ENCODE data around the gene OPRD1. TPM values are rescaled to one million over a fixed set of nuclear protein-coding genes. Genes with fewer than 3 reads are reported as not detected.

OPRD1 gene
- polyA plus RNA-seq, 1 of the 3 experiments (the other 2 are of a cell fraction): 0.07 TPM

DNA sequence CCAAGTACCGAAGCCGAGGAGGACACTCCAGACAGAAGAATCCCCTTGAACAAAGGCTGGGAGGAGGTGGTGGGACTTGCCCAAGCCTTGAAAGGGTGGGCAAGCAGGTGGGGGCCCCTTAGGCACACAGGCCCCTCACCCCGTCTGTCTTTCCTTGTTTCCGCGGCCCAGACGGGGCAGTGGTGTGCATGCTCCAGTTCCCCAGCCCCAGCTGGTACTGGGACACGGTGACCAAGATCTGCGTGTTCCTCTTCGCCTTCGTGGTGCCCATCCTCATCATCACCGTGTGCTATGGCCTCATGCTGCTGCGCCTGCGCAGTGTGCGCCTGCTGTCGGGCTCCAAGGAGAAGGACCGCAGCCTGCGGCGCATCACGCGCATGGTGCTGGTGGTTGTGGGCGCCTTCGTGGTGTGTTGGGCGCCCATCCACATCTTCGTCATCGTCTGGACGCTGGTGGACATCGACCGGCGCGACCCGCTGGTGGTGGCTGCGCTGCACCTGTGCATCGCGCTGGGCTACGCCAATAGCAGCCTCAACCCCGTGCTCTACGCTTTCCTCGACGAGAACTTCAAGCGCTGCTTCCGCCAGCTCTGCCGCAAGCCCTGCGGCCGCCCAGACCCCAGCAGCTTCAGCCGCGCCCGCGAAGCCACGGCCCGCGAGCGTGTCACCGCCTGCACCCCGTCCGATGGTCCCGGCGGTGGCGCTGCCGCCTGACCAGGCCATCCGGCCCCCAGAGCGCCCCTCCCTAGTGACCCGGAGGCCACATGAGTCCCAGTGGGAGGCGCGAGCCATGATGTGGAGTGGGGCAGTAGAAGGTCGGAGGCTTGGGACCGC is 50.8 kb downstream of the OPRD1 start:
- Histone ChIP-seq H2AFZ (ENCODE audit: low read depth) (no peak overlapping the region), H4K20me1 (ENCODE audit: insufficient read depth) (no peaks in the 10 kb centered on the region), H3F3A (replicated peaks; ENCODE audit: insufficient read depth) (no peaks in the 10 kb centered on the region), H3K27ac (ENCODE audit: low read depth in 2 of 2, low read length in 1 of 2) (no peak overlapping the region), H3K4me3 (ENCODE audit: low read depth in 2 of 2, low read length in 1 of 2) (no peak overlapping the region), H3K9me3 (no peaks in the 10 kb centered on the region), H3K27me3 (ENCODE audit: insufficient read depth) (no peaks in the 10 kb centered on the region), H3K4me1 (ENCODE audit: control insufficient read depth in 1 of 2, insufficient read depth in 2 of 2, low read depth in 1 of 2, low read length in 1 of 2) (peaks cover 3 to 4% of the 10 kb centered on the region in 2 experiments; a peak in 1 of 4 replicates), H3K9me2 (no peaks in the 10 kb centered on the region), H3K36me3 (replicated peaks in 1 of 2; ENCODE audit: control insufficient read depth in 1 of 2, insufficient read depth in 2 of 2, low read length in 1 of 2) (no peaks in the 10 kb centered on the region), H3K79me2 (ENCODE audit: insufficient read depth) (no peaks in the 10 kb centered on the region), H3K9ac (no peak overlapping the region), H3K4me2 (no peak overlapping the region)
- ChIA-PET CTCF (interaction anchor here (0.7 to 9.3 kb wide), 5 partner anchors 14 to 78 kb away, joined by 3 to 84 read pairs (median 6); no protein-coding TSS in a partner anchor), POLR2A (no interaction called here)
- TF ChIP-seq CHD2 (IDR thresholded peaks at IDR 0.05; ENCODE audit: low read length, partially characterized antibody) (no peak), EZH2phosphoT487 (IDR thresholded peaks at IDR 0.05; ENCODE audit: borderline replicate concordance, low read depth) (no peak), NFIC (IDR thresholded peaks at IDR 0.05; ENCODE audit: borderline replicate concordance) (no peak), TEAD4 (IDR thresholded peaks at IDR 0.05; ENCODE audit: borderline replicate concordance, insufficient read depth) (no peak), TCF12 (IDR thresholded peaks at IDR 0.05) (no peak), FOXJ3 (CRISPR knock-in tag; IDR thresholded peaks at IDR 0.05) (no peak), TAF1 (IDR thresholded peaks at IDR 0.05; ENCODE audit: borderline replicate concordance, low read depth, low read length) (no peak), CTCF (IDR thresholded peaks at IDR 0.05) (no peak)
- TF ChIP-seq, protein P1, sequence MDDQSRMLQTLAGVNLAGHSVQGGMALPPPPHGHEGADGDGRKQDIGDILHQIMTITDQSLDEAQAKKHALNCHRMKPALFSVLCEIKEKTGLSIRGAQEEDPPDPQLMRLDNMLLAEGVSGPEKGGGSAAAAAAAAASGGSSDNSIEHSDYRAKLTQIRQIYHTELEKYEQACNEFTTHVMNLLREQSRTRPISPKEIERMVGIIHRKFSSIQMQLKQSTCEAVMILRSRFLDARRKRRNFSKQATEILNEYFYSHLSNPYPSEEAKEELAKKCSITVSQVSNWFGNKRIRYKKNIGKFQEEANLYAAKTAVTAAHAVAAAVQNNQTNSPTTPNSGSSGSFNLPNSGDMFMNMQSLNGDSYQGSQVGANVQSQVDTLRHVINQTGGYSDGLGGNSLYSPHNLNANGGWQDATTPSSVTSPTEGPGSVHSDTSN (IDR thresholded peaks at IDR 0.05): no peak
- TF ChIP-seq, protein P2, sequence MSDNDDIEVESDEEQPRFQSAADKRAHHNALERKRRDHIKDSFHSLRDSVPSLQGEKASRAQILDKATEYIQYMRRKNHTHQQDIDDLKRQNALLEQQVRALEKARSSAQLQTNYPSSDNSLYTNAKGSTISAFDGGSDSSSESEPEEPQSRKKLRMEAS (IDR thresholded peaks at IDR 0.05; ENCODE audit: low read depth): no peak
- TF ChIP-seq, protein P3, sequence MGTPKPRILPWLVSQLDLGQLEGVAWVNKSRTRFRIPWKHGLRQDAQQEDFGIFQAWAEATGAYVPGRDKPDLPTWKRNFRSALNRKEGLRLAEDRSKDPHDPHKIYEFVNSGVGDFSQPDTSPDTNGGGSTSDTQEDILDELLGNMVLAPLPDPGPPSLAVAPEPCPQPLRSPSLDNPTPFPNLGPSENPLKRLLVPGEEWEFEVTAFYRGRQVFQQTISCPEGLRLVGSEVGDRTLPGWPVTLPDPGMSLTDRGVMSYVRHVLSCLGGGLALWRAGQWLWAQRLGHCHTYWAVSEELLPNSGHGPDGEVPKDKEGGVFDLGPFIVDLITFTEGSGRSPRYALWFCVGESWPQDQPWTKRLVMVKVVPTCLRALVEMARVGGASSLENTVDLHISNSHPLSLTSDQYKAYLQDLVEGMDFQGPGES (IDR thresholded peaks at IDR 0.05; ENCODE audit: low read depth, low read length): no peak
- 92% methylated on average over 44 of the region's 66 CpGs for WGBS (ENCODE audit: low lambda C conversion rate)
- DNase-seq: no peak
